Body of pancreas (tissue), 4 donors: ENCODE measurements around the gene PPM1A. TPM values are rescaled to one million over a fixed set of nuclear protein-coding genes. Genes with fewer than 3 reads are reported as not detected.
"Not testable (repeated sequence)": the region's sequence is repeated elsewhere in the genome, so short reads cannot be mapped to it uniquely, and the experiment has no call there.

Source experiments
- ATAC-seq: fragments of 150-250 bp; one replicate; pipeline ENCODE4 v1.9.1; 2016
- DNase-seq, 4 donors: peaks; one replicate each; pipeline ENCODE4 v3.0.0-alpha.2; 2019
- H3K27ac ChIP-seq, 4 donors: fragments of 200-600 bp; sonication (generic); 1 replicate in 3 of 4; 2 replicates in 1 of 4; pipeline versions ENCODE4 v1.5.1 to v1.6.1; 2016 to 2019; ENCODE audit warnings: mild to moderate bottlenecking in 1 of 4, mixed read lengths in 1 of 4, moderate library complexity in 1 of 4
- H3K27me3 ChIP-seq, 2 donors: fragments of 200-600 bp; sonication (generic); one replicate each; pipeline ENCODE4 v1.6.0; 2016; ENCODE audit warnings: mild to moderate bottlenecking in 1 of 2
- H3K36me3 ChIP-seq, 2 donors: fragments of 200-600 bp; sonication (generic); replicated peaks in 1 of 2; 2 replicates each; pipeline ENCODE4 v1.5.1; 2016; ENCODE audit warnings: low read depth in 2 of 2; ENCODE audit not compliant: insufficient read depth in 1 of 2
- H3K4me1 ChIP-seq: fragments of 200-600 bp; sonication (generic); one replicate; pipeline ENCODE4 v1.6.0; 2016
- H3K4me3 ChIP-seq, 2 donors: fragments of 200-600 bp; sonication (generic); 1 replicate in 1 of 2; 2 replicates in 1 of 2; pipeline ENCODE4 v1.5.1; 2016 to 2019
- H3K9me3 ChIP-seq, 3 donors: fragments of 200-600 bp; sonication (generic); 1 replicate in 2 of 3; 2 replicates in 1 of 3; pipeline ENCODE4 v1.5.1; 2016
- POLR2A ChIP-seq, 3 donors: fragments of 450-650 bp; IDR thresholded peaks; one replicate each; pipeline ENCODE4 v1.6.1; 2016; ENCODE audit warnings: antibody characterized with exemption in 3 of 3, mild to moderate bottlenecking in 2 of 3
- WGBS, 2 donors: methylation state at CpG; one replicate each; pipeline ENCODE4 v1.1.5; 2017; 5-methylcytosine and 5-hydroxymethylcytosine counted together
- intact Hi-C: fragments of 100-400 bp; cut with DNase I; formaldehyde crosslinking; loops from one replicate; pipeline ENCODE4 v1.15.1; 2023
- total RNA-seq, 2 donors: library from RNA; depleted of rRNA; stranded (reverse); fragments of >200 nt; gene quantifications; one replicate each; pipeline ENCODE4 v1.1.0, GENCODE V29; 2016
- TF ChIP-seq, protein P1 (sequence below), 7 experiments: fragments of 450-650 bp in 4 of 7; fragments of 200-600 bp in 3 of 7; sonication (generic) in 3 of 7; IDR thresholded peaks; one replicate each; pipeline ENCODE4 v1.5.1; 2016 to 2019; ENCODE audit warnings: antibody characterized with exemption in 7 of 7

PPM1A gene
- total RNA-seq, 2 donors from 2014 or later, result 12.5 to 24.1 TPM

DNA sequence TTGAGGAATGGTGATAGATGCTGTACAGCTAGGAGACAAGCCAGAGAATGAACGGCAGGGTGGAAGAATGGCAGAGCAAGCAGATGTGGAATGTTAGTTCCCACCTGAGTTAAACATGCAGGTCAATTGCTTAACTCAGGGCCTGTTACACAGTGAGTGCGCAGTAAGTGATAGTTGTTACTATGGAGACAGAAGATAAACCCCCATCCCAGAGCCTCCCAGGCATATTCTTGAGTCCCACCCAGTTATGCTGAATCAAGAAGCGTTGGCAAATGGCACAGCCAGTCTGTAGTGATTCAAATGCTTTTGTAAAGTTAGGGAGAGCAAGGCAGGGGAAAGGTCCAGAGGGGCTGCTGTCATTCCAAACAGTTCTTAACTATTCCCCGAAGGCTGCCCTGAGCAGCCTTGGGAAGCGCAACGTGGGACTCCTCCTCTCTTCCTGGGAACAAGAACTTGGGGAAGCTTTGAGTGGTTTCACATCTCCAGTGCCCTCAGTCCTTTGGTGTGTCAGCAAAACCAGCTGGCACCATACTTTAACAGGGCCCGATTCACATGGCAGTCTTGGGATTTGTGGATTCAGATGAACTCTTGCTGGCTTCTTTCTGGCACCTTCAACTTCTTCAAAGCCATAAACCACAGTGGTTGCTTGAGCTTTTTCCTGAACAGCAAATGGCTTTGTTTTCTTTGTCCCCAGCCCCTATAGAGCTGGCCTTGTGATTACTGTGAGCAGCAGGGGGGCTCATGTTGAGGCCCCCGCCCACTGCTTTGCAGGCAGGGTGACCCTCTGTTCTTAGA lies 66.4 kb downstream of the PPM1A start:
- H3K36me3 ChIP-seq, result no peaks in the 10 kb centered on the region
- intact Hi-C loops, result no loop called here
- no peaks in the 10 kb centered on the region for H3K4me1 ChIP-seq
- no peak overlapping the region for H3K27ac ChIP-seq
- no peak for ATAC-seq
- 72 to 74% methylated on average over 8 of the region's 8 CpGs for WGBS, 2 donors
- H3K9me3 ChIP-seq, result no peaks in the 10 kb centered on the region
- no peak overlapping the region for H3K4me3 ChIP-seq
- no peaks in the 10 kb centered on the region for H3K27me3 ChIP-seq
- no peak for TF ChIP-seq POLR2A (IDR thresholded peaks at IDR 0.05)
- TF ChIP-seq, protein P1, sequence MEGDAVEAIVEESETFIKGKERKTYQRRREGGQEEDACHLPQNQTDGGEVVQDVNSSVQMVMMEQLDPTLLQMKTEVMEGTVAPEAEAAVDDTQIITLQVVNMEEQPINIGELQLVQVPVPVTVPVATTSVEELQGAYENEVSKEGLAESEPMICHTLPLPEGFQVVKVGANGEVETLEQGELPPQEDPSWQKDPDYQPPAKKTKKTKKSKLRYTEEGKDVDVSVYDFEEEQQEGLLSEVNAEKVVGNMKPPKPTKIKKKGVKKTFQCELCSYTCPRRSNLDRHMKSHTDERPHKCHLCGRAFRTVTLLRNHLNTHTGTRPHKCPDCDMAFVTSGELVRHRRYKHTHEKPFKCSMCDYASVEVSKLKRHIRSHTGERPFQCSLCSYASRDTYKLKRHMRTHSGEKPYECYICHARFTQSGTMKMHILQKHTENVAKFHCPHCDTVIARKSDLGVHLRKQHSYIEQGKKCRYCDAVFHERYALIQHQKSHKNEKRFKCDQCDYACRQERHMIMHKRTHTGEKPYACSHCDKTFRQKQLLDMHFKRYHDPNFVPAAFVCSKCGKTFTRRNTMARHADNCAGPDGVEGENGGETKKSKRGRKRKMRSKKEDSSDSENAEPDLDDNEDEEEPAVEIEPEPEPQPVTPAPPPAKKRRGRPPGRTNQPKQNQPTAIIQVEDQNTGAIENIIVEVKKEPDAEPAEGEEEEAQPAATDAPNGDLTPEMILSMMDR (IDR thresholded peaks at IDR 0.05), result no peak
- no peak for DNase-seq

DNA sequence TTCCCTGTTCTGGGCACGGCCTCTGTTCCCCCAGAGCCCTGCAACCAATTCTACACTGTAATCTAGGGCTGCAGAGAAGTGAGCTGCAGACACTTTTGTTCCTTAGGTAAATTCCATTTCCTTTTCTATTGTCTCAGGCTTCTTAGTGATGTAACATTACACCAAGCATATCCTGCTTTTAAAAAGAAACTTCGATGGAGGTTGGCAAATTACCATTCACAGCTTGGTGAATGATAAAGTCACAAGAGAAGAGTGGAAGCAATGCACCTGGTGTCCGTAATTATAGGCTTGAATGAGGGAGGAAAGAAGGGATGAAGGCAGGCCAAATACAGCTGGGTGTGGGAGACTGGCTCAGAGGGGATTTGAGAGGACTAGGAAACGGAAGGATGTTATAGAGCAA lies 68.6 kb downstream of the PPM1A start:
- Histone ChIP-seq H3K4me3 (no peak overlapping the region), H3K27ac (no peak overlapping the region), H3K9me3 (no peaks in the 10 kb centered on the region), H3K4me1 (no peaks in the 10 kb centered on the region), H3K27me3 (no peaks in the 10 kb centered on the region), H3K36me3 (no peaks in the 10 kb centered on the region)
- 61 to 66% methylated on average over 4 of the region's 4 CpGs for WGBS, 2 donors
- intact Hi-C loops, result no loop called here
- ATAC-seq, result no peak
- TF ChIP-seq, protein P1 (IDR thresholded peaks at IDR 0.05), result no peak
- TF ChIP-seq POLR2A (IDR thresholded peaks at IDR 0.05), result no peak
- no peak for DNase-seq

DNA sequence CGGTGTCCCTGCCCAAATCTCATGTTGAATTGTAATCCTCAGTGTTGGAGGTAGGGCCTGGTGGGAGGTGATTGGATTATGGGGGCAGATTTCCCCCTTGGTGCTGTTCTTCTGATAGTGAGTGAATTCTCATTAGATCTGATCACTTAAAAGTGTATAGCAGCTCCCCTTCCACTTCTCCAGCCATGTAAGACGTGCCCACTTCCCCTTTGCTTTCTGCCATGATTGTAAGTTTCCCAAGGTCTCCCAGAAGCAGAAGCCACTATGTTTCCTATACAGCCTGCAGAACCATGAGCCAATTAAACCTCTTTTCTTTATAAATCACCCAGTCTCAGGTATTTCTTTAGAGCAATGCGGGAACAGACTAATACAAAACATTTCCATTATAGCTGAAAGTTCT lies 71.8 kb downstream of the PPM1A start:
- H3K36me3 ChIP-seq, H3K4me1 ChIP-seq, DNase-seq, H3K9me3 ChIP-seq, intact Hi-C loops, H3K27me3 ChIP-seq, H3K27ac ChIP-seq, ATAC-seq, H3K4me3 ChIP-seq: not testable (repeated sequence)
- 86 to 92% methylated on average over 3 of the region's 3 CpGs for WGBS, 2 donors

DNA sequence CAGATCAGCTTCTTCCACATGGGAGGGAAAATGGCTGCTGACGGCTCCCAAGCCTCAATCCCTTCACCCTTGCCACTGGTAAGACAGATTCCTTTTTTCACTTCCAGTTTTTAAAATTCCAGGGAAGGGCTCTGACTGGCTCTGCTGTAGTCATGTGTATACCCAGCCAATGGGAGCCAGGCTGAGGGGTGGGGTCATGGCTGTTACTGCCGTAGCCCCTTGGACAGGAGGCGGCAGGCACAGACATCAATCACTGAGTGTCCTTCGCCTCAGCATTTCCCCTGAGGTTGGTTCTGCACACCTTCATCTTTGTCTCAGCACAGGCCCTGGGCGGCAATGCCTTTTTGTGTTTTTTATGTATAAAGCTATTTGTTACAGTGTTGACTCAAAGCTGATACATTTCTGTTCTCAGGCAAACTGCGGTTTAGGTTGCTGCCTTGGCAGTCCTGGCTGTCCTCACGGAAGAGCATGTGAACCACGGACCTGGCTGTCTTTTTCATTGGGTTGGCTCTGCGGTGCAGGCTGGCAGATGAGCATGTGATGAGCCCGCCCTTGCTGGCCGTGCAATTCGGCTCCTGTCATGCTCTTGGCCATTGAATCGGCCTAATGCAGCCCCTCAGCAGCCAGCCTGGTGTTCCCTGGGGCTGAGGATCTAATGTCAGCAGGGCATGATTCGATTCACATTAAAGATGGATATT lies 74.3 kb downstream of the PPM1A start:
- H3K27me3 ChIP-seq, result no peaks in the 10 kb centered on the region
- WGBS, 2 donors, result 85 to 87% methylated on average over 13 to 14 of the region's 14 CpGs
- TF ChIP-seq, protein P1 (IDR thresholded peaks at IDR 0.05), result no peak
- TF ChIP-seq POLR2A (IDR thresholded peaks at IDR 0.05), result no peak
- no peak overlapping the region for H3K4me3 ChIP-seq
- no peaks in the 10 kb centered on the region for H3K4me1 ChIP-seq
- no peak overlapping the region for H3K27ac ChIP-seq
- intact Hi-C loops, result no loop called here
- no peak for ATAC-seq
- no peaks in the 10 kb centered on the region for H3K36me3 ChIP-seq
- H3K9me3 ChIP-seq, result no peaks in the 10 kb centered on the region
- no peak for DNase-seq

DNA sequence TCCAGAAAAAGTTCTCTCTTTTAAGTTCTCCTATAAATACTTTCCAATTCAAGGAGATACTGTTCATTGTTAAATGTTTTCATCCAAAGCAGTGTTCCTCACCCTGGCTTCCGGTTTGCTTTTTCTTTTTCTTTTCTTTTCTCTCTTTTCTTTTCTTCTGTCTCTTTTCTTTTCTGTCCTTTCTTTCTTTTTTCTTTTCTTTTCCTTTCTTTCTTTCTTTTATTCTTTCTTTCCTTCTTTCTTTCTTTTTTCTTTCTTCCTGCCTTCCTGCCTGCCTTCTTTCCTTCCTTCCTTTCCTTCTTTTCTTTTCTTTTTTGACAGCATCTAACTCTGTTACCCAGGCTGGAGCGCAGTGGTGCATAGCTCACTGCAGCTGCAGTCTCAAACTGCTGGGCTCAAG lies 75.8 kb downstream of the PPM1A start:
- TF ChIP-seq, protein P1 (IDR thresholded peaks at IDR 0.05), result no peak
- TF ChIP-seq POLR2A (IDR thresholded peaks at IDR 0.05), result no peak
- Histone ChIP-seq H3K27me3 (no peaks in the 10 kb centered on the region), H3K9me3 (no peaks in the 10 kb centered on the region), H3K4me1 (peaks cover 4% of the 10 kb centered on the region), H3K36me3 (no peaks in the 10 kb centered on the region), H3K4me3 (no peak overlapping the region), H3K27ac (no peak overlapping the region)
- DNase-seq (no peak), ATAC-seq (no peak)
- intact Hi-C loops, result no loop called here
- WGBS, 2 donors, result 96 to 97% methylated on average over 2 of the region's 2 CpGs
